ENCODE measurements around the gene ALKBH6.
"Not testable (repeated sequence)": the region's sequence is repeated elsewhere in the genome, so short reads cannot be mapped to it uniquely, and the experiment has no call there.

ALKBH6 gene

DNA sequence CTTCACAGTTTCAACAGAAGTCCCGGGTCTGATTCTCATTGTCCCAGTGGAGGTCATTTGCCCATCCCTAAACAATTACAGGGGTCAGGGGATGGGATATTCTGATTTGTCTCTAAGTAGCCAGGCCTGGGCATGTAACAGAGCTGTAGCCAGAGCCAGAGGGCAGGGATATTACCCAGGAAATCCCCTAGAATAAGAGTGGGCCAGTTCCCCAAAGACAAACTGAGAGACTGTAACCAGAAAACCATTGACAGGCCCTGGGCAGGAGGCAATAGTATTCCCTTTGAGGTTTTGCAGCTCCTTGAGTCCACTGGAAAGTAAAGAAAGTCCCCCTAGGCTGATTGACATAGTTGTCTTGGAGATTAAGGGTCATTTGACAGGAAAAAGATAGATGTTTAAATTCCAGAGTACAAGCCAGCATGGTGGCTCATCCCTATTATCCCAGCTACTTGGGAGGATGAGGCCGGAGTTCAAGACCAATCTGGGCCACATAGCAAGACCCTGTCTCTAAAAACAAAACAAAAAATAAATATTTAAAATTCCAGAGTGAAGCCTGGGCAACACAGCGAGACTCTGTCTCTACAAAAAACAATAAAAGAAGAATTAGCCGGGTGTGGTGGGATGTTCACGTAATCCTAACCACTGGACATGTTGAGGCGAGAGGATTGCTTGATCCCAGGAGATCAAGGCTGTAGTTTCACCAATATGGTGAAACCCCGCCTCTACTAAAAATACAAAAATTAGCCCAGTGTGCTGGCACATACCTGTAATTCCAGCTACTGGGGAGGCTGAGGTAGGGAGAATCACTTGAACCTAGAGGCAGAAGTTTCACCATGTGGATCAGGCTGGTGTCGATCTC, 20.9 kb downstream of the ALKBH6 start:
- no peak for DNase-seq

DNA sequence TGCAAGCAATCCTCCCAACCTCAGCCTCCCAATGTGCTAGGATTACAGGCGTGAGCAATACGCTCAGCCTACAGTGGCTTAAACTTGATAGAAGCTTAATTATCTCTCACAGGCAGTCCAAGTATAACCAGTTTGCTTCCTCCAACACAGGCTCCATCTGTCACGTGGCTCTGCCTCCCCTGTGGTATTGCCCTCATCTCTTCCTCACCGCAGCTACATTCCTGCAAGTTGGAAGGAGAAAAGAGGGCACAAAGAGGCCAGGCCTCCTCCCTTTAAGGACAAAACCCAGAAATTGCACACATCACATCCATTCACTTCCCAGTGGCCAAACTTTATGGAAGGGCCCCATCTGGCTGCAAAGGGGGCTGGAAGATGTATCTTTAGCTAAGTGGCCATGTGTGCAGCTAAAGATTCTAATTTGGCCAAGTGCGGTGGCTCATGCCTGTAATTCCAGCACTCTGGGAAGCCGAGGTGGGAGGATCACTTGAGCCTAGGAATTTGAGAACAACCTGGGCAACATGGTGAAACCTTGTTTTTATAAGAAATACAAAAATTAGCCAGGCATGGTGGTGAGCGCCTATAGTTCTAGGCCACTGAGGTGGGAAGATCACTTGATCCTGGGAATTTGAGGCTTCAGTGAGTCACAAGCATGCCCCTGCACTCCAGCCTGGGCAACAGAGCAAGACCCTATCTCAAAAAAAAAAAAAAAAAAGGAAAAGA, 22.1 kb downstream of the ALKBH6 start:
- DNase-seq, result no peak

DNA sequence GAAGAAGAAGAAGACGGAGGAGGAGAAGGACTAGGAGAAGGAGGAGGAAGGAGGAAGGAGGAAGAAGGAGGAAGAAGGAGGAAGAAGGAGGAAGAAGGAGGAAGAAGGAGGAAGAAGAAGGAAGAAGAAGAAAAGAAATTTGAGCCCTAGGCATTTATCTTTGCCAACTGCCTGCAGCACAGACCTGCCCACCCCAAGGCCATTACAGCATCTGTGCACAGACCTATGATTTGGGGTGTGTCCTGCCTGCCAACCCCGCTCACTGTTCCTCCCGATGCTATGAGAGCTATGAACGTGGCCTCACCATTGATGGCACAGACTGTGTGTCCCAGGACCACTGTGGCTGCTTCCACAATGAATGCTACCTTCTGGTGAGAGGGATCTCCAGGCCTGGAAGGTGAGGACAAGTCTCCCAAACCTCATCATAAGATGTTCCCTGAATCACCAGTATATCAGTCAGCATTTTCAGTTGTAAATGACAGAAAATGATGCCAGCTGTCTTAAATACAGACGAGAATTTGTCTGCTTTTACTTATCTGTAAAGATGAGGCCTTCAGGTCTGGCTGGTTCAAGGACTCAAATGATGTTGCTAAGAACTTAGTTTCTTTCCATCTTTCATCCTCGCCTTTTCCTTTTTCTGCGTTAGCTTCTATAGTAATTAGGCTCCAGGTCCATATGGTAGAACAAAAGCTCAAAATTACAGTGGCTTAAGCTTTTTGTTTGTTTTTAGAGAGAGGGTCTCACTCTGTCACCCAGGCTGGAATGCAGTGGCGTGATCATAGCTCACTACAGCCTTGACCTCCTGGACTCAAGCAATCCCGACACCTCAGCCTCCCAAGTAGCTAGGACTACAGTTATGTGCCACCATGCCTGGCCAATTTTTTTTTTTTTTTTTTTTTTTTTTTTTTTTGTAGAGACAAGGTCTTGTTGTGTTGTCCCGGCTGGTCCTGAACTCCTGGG, 23.0 kb downstream of the ALKBH6 start:
- DNase-seq, result no peak

DNA sequence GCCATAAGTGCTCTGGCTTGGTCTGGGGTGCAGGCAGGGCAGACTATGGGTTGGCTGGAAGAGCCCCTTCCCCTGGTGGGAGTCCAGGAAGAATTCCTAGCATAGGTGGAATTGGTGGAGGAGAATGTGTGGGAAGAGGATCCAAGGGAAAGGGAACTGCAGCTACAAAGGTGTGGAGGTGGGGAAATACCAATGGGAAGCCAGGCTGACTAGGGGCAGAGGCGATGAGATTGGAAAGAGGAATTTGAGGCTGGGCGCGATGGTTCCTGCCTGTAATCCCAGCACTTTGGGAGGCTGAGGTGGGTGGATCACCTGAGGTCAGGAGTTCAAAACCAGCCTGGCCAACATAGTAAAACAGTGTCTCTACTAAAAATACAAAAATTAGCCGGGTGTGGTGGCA, 23.9 kb downstream of the ALKBH6 start:
- DNase-seq, result no peak

DNA sequence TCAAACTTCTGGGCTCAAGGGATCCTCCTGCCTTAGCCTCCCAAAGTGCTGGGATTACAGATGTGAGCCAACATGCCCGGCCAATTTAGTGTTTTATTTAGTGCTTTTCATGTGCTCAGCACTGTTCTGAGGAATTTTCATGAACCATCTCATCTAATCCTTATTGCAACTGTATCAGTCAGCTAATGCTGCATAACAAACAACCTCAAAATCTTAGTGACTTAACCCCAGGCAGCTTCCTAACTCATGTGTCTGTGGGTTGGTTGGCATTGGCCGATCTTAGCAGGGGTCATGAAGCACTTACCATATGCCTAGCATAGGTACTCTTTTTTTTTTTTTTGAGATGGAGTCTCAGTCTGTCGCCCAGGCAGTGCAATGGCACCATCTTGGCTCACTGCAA, 25.2 kb downstream of the ALKBH6 start:
- DNase-seq, result no peak

DNA sequence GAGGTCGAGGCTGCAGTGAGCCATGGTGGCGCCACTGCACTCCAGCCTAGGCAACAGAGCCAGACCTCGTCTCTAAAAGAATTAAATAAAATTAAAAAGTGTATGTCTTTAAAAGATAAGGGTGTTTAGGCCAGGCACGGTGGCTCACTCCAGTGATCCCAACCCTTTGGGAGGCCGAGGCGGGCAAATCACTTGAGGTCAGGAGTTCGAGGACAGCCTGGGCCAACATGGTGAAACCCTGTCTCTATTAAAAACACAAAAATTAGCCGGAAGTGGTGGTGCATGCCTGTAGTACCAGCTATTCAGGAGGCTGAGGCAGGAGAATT, 26.5 kb downstream of the ALKBH6 start:
- no peak for DNase-seq

DNA sequence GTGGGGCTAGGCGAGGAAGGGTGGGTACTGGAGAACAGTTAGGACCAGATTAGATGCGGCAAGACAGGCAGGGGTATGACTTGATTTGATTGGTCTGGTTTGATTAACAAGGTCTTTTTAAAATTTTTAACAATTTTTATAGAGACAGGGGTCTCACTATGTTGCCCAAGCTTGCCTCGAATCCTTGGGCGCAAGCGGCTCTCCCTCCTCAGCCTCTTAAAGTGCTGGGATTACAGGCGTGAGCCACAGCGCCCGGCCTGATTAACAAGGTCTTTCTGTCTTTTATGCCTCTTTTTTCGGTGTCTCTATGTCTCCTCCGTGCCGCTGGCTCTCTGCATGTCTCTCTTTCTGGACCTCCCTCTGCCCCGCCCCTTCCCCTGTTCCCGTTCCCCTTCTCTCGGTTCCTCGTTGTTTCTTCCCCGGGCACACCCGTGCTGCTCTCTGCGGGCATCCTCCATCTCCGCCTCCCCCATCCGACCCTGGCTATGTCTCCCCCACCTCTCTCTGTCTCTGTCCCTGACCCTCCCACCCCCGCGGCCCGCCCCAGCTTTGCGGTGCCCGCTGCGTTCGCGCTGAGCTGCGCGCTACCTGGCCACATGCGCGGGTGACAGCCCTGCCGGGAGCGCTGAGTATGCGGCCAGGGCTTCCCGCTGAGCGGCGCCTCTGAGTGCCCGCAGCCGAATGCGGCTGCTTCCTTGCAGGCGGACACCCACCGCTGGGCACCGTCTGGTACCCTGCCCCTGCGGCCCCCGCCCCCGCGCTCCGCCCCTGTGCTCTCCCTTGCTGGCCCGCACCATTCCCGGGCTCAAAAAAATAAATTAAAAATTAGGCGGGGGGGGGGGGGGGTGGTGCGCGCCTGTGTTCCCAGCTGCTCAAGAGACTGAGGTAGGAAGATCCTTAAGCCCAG, 27.1 kb downstream of the ALKBH6 start:
- DNase-seq, result peak in 7 of 14 donors; percentile 12 to 86 (median 38)

DNA sequence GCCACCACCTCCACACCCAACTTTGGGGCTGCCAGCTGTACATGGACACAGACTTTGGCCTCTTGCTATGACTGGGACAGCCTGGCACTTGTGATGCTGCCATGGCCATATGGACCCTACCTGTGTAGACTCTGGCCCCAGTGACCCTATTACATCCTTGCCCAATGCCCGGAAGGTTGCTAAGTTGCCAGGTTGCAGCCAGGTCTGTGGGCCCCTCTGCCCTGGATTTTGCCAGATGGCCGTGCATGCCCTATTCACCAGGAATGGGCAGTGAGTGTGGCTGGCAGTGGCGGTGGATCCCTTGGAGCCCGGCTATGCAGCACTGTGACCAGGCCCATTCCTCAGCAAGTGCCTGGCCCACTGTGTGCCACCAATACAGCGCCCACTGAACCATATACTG, 27.9 kb downstream of the ALKBH6 start:
- peak in 1 of 14 donors; percentile 71 for DNase-seq

DNA sequence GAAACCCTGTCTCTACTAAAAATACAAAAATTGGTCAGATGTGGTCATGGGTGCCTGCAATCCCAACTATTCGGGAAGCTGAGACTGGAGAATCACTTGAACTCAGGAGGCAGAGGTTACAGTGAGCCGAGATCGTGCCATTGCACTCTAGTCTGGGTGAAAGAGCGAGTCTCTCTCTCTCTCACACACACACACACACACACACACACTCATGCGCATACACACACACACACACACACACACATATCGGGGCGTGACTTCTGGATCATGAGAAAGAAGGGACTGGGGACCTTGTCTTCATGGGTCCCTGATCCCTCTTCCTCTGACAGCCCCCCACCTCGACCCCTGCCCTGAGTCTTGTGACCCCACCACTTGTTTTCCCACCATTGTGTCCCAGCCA, 30.8 kb downstream of the ALKBH6 start:
- DNase-seq, result no peak

DNA sequence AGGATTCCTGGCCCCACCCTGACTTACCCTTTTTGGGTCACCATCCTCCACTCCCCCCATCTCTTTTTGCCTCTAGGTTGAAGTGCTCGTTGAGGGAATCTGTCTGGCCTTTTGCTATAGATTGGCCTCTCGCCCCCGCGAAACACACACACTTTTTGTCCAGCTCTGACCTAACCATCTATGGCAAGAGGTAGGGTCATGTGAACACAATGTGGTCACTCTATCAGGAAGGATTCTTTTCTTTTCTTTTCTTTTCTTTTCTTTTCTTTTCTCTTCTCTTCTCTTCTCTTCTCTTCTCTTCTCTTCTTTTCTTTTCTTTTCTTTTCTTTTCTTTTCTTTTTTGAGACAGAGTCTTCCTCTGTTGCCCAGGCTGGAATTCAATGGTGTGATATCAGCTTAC, 33.0 kb downstream of the ALKBH6 start:
- not testable (repeated sequence) for DNase-seq

DNA sequence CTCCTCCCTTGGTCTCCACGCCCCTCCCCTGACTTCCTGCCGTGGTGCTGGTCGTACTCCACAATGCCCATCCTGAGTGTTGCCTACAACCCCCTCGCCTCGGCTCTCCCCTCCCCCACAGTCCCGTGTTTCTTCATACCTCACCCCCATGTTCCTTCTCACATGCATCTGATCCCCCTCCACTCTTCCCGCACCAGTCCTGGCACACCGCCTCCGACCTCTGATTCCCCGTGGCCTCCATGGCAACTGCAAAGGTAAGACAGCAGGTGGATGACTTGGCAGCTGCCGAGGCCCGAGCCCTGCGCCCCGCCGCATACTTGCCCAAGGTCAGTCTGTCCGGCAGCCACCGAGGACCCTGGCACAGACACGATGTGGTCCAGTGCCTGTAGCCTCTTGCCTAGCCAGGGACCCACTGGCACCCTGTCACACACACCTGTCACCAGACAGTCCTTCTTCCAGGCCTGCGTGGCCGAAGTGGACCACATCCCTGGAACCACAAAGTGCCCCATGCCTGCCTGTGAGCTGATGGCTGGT, 35.1 kb downstream of the ALKBH6 start:
- DNase-seq, result peak in 1 of 14 donors; percentile 68

DNA sequence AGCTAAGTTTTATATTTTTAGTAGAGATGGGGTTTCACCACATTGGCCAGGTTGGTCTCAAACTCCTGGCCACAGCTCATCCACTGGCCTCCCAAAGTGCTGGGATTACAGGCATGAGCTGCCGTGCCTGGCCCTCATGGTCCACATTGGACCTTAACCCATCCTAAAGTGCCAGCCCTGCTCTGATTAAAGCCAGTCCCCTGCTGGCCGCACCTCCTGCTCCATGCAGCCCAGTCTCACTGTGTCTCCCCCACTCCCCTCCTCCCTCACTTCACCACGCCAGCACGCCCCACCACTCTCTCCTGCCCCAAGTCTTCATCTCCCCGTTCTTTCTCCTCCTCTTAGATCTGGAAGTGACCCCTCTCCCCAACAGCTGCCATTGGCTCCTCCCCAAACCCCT, 35.7 kb downstream of the ALKBH6 start:
- peak in 1 of 14 donors; percentile 55 for DNase-seq

DNA sequence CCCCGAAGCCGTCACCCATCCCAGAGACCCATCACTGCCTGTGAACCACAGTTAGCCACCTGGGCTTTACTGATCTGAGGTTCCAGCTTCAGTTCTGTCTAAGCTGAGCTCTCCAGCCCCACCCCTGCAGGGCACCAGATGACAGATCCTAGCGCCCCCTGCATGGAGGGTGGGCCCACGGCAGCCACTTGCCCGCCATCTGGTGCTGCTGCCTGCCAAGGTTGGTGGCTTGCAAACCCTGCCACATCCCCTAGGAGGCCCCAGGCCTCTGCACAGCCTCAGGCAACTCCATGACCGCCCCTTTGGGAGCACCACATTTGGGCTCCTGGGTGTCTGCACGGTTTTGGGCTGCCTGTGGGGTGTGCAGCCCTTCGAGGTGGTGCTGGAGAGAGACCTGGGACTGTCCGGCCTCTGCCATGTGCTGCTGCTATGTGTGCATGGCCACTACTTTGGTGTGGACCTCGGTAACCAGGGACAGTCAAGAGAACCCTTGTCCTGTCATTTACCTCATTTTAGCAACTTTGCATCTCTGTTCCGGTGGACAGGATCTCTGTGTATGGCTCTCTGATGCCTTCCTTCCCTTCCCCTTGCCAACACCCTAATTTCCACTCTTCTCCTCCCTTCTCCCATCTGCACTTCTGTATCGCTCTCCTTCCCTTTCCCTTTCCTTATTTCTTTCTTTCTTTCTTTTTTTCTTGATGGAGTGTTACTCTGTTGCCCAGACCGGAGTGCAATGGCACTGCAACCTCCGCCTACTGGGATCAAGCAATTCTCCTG, 36.4 kb downstream of the ALKBH6 start:
- DNase-seq, result peak in 1 of 14 donors; percentile 54

DNA sequence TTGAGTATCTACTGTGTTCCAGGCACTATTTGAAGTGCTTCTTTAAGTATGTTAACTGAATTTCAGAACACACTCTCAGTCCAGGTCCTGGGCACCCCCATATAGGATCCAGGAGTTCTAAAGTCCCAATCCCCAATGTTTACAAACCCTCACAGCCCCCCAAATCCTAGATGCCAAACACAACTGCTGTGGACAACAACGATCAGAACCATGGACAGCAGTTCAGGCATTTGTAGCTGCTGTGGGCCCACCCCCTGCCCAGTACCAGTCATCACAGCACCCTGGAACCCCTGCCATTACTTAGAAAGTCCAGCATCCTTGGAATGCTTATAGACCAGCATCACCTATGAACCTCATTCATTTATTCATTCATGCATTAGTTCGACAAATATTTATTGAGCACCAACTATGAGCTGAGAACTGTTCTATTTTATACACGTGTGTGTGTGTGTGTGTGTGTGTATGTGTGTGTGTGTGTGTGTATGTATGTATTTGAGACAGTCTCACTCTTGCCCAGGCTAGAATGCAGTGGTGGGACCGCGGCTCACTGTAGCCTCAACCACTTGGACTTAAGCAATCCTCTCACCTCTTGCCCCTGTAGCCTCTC, 38.3 kb downstream of the ALKBH6 start:
- DNase-seq, result no peak

DNA sequence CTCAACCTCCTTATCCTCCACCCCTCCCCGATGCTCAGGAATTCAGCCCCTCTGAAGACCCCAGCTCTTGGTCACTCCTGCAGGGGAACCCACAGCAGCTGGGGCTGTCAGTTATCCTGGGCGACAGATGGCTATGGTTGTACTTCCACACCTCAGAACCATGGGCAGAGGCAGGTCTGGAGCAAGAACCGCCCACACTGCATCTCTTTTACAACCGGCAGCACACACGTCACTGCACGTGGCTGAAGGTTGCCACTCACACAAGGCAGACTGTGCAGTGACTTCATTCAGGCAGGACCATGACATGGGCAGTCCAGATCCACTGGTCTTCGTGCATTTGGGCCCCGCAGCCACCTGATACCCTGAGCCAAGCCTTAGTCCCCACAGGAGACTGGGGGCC, 40.5 kb downstream of the ALKBH6 start:
- DNase-seq, result no peak

DNA sequence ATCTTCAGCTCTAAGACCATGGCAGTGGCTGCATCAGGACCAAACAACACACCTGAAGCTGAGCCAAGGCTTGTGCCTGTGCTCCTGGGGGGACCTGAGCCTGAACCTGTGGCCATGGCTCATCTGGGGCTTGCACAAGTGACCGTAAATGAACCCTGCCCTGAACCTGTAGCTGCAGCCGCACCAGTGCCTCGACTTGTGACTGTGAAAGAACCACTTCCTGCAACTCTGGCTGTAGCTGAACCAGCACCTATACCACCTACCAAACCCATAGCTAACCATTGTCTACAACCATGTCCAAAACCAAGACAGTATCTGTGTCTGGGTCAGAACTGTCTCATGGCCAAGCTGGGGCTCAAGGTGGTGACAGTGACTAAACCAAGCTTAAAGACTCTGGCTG, 47.2 kb downstream of the ALKBH6 start:
- no peak for DNase-seq

DNA sequence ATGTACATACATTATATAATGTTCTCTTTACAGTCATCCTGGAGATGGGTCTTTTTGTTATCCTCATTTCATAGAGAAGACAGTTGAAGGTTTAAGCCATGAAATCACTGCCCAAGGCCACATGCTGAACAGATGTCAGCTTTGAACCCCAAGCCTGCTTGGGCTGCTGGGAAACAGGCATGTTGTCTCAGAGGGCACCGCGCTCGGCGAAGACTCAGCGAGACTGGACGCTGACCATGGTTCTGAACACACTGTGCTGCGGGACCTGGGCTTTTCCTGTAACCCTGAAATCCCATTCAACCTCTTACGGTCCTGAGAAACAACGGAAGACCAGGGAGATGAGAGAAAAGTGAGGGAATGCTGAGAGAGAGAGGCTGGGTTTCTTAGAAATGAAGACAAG, 50.5 kb downstream of the ALKBH6 start:
- DNase-seq, result peak in 1 of 14 donors; percentile 3

DNA sequence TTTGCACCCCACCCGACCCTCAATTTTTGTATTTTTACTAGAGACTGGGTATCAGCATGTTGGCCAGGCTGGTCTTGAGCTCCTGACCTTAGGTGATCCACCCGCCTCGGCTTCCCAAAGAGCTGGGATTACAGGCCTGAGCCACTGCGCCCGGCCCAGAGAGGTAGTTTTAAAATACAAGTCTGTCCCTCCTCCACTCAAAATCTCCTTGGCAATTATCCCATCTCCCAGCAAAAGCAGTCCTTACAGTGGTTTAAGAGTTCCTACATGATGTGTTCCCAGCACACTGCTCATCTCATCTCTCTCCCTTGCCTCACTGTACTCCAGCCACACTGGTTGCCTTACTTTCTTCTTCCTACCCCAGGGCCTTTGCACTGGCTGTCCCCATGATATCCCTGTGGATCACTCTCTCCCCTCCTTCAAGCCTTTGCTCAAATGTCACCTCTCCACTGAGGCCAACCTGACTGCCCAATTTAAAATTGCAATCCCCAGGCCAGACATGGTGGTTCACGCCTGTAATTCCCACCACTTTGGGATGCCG, 53.5 kb downstream of the ALKBH6 start:
- DNase-seq, result no peak

DNA sequence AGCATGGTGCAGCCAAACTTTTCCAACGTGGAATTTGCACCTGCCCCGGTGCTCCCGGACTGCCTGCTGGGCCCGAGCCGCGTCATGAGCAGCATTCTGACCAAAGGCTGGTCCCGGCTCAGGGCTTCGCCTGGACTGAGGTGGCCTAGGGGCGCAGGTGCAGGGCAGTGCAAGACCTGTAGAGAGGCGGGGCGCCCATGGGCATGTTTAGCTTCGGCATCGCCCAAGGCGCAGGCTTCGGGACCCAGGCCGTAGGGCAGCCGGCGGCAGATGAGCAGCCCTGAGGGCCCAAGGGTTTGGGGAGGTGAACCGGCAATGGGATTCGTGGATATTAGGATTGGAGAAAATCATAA, 54.1 kb downstream of the ALKBH6 start:
- DNase-seq, result no peak

Measured in C1 segment of cervical spinal cord (tissue), 14 donors.